ENCODE results near the gene FBXW7.

The FBXW7 gene

DNA sequence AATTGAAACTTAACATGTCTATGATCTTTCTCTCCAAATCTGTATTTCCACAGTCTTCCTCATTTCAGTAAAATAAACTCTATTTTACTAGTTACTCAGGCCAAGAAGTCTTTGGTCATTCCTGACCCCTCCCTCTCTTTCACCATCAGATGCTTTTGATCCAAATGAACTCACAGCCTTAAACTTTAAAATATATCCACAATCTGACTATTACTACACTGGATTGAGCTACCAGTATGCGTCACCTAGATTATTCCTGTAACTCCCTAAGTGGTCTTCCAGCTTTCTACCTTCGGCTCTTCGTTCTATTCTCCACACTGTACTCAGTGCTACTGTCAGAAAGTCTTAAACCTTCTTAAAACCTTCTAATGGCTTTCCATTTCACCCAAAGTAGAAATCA is 195.1 kb downstream of the FBXW7 start:
- Histone ChIP-seq H3K4me3 (ENCODE audit: low read depth in 1 of 2, low read length in 2 of 2) (no peak overlapping the region), H3K36me3 (ENCODE audit: insufficient read depth, low read length) (peaks cover 4% of the 10 kb centered on the region), H3K27ac (ENCODE audit: low read depth, low read length) (no peak overlapping the region), H3K9ac (ENCODE audit: low read length) (no peak overlapping the region), H3K9me3 (ENCODE audit: low read length) (no peaks in the 10 kb centered on the region), H3K27me3 (ENCODE audit: control insufficient read depth in 1 of 2, insufficient read depth in 2 of 2, low read length in 2 of 2) (no peaks in the 10 kb centered on the region), H3K4me1 (ENCODE audit: insufficient read depth, low read length) (no peaks in the 10 kb centered on the region)

DNA sequence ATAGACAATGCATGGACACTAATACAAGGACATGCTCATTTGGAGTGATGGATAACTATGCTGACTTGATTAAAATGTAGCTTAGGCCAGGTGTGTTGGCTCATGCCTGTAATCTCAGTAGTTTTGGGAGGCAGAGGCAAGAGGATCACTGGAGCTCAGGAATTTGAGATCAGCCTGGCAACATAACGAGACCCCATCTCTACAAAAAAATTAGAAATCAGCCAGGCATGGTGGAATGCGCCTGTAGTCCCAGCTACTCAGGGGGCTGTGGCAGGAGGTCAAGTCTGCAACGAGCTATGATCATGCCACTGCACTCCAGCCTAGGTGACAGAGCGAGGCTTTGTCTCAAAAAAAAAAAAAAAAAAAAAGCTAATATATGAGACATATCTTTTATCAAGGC is 196.3 kb downstream of the FBXW7 start:
- H3K9me3 ChIP-seq (ENCODE audit: low read length): no peaks in the 10 kb centered on the region
- H3K9ac ChIP-seq (ENCODE audit: low read length): no peak overlapping the region
- no peaks in the 10 kb centered on the region for H3K4me1 ChIP-seq (ENCODE audit: insufficient read depth, low read length)
- no peak overlapping the region for H3K27ac ChIP-seq (ENCODE audit: low read depth, low read length)
- H3K4me3 ChIP-seq (ENCODE audit: low read depth in 1 of 2, low read length in 2 of 2): no peak overlapping the region
- H3K36me3 ChIP-seq (ENCODE audit: insufficient read depth, low read length): peaks cover 4% of the 10 kb centered on the region
- no peaks in the 10 kb centered on the region for H3K27me3 ChIP-seq (ENCODE audit: control insufficient read depth in 1 of 2, insufficient read depth in 2 of 2, low read length in 2 of 2)

DNA sequence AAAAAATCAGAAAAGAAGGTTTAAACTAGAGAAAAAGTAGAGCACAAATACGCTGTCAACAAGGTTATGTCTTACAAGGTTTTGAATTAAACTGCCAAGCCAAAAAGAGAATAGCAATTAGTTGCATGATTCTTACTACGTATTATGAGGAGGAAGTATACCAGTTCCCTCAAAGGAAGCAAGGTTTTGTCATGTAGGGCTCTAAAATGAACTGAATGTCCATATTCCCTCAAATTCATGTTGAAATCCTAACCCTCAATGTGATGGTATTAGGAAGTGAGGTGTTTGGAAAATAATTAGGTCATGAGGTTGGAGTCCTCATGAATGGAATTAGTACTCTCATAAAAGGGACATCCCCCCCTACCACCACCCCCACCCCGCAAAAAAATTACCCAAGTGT is 201.0 kb downstream of the FBXW7 start:
- H3K36me3 ChIP-seq (ENCODE audit: insufficient read depth, low read length): peaks cover 4% of the 10 kb centered on the region
- no peaks in the 10 kb centered on the region for H3K9me3 ChIP-seq (ENCODE audit: low read length)
- H3K4me1 ChIP-seq (ENCODE audit: insufficient read depth, low read length): no peaks in the 10 kb centered on the region
- H3K4me3 ChIP-seq (ENCODE audit: low read depth in 1 of 2, low read length in 2 of 2): no peak overlapping the region
- H3K9ac ChIP-seq (ENCODE audit: low read length): no peak overlapping the region
- H3K27ac ChIP-seq (ENCODE audit: low read depth, low read length): no peak overlapping the region
- no peaks in the 10 kb centered on the region for H3K27me3 ChIP-seq (ENCODE audit: control insufficient read depth in 1 of 2, insufficient read depth in 2 of 2, low read length in 2 of 2)

DNA sequence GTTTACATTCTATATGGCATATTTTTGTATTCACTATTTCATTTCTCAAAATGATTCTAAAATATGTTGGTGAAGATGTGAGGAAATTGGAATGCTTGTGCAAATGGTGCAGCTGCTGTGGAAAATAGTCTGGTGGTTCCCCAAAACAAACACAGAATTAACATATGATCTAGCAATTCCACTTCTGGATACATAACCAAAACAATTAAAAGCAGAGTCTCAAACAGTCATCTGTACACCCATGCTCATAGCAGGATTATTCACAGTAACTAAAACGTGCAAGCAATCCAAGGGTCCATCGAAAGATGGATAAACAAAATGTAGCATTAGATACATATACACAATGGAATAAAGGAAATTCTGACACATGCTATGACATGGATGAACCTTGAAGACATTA is 204.8 kb downstream of the FBXW7 start:
- no peak overlapping the region for H3K9ac ChIP-seq (ENCODE audit: low read length)
- H3K27me3 ChIP-seq (ENCODE audit: control insufficient read depth in 1 of 2, insufficient read depth in 2 of 2, low read length in 2 of 2): no peaks in the 10 kb centered on the region
- no peak overlapping the region for H3K27ac ChIP-seq (ENCODE audit: low read depth, low read length)
- H3K4me1 ChIP-seq (ENCODE audit: insufficient read depth, low read length): no peaks in the 10 kb centered on the region
- no peak overlapping the region for H3K4me3 ChIP-seq (ENCODE audit: low read depth in 1 of 2, low read length in 2 of 2)
- peaks cover 13% of the 10 kb centered on the region for H3K36me3 ChIP-seq (ENCODE audit: insufficient read depth, low read length)
- no peaks in the 10 kb centered on the region for H3K9me3 ChIP-seq (ENCODE audit: low read length)

DNA sequence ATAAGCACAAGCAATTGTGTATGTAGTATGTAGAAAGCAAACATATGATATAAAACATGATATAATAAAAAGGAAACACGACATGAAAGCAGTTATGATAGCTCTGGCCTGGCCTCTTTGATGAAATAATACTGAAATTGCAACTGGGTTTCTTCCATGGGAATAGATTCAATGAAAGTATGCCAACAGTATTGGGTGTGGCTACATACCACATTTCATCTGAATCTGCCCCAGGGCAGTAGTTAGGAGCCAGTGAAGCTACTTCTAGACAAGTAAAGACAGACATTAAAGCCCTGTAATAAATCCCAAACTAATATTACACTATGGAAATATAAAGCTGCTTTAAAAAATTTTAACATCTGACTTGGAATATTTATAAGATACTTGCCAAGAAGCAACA is 207.3 kb downstream of the FBXW7 start:
- H3K9me3 ChIP-seq (ENCODE audit: low read length): no peaks in the 10 kb centered on the region
- H3K4me1 ChIP-seq (ENCODE audit: insufficient read depth, low read length): no peaks in the 10 kb centered on the region
- no peak overlapping the region for H3K4me3 ChIP-seq (ENCODE audit: low read depth in 1 of 2, low read length in 2 of 2)
- no peak overlapping the region for H3K9ac ChIP-seq (ENCODE audit: low read length)
- H3K27me3 ChIP-seq (ENCODE audit: control insufficient read depth in 1 of 2, insufficient read depth in 2 of 2, low read length in 2 of 2): no peaks in the 10 kb centered on the region
- peaks cover 22% of the 10 kb centered on the region for H3K36me3 ChIP-seq (ENCODE audit: insufficient read depth, low read length)
- no peak overlapping the region for H3K27ac ChIP-seq (ENCODE audit: low read depth, low read length)

DNA sequence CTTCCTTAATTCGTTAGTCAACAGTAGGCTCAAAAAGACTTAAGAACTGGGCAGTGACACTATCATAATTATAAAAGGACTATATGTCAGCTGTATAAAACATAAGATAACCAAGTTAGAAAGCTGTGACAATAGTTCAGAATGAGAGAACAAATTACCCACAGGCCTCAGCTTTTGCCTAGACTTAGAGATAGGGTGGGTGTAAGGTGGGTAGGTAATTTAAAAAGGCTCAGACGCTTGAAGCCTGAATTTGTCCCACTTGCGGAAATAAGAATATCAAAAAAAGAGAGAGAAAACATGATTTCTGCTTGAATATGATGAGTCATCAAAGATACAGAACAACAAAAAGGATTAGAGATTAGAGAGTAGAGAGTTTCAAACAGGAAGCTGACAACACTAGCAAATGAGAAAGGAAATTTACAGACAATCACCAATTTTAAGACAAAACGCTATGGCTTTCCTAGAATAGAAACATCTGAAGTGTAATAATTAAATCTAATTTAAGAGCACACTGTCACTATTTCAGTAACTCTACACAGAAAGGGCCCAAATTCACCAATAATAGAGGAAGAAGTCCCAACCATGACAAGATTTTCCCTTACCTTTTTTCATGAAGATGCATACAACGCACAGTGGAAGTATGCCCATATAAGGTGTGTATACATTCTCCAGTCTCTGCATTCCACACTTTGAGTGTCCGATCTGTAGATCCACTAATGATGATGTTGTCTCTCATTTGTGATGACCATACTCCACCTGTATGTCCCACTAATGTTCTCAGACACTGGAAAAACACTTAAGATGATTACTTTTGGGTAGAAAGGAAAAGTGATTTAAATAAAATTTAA is 208.1 kb downstream of the FBXW7 start:
- no peaks in the 10 kb centered on the region for H3K9me3 ChIP-seq (ENCODE audit: low read length)
- no peak overlapping the region for H3K27ac ChIP-seq (ENCODE audit: low read depth, low read length)
- H3K9ac ChIP-seq (ENCODE audit: low read length): no peak overlapping the region
- peaks cover 26% of the 10 kb centered on the region for H3K36me3 ChIP-seq (ENCODE audit: insufficient read depth, low read length)
- no peaks in the 10 kb centered on the region for H3K4me1 ChIP-seq (ENCODE audit: insufficient read depth, low read length)
- no peaks in the 10 kb centered on the region for H3K27me3 ChIP-seq (ENCODE audit: control insufficient read depth in 1 of 2, insufficient read depth in 2 of 2, low read length in 2 of 2)
- H3K4me3 ChIP-seq (ENCODE audit: low read depth in 1 of 2, low read length in 2 of 2): no peak overlapping the region

DNA sequence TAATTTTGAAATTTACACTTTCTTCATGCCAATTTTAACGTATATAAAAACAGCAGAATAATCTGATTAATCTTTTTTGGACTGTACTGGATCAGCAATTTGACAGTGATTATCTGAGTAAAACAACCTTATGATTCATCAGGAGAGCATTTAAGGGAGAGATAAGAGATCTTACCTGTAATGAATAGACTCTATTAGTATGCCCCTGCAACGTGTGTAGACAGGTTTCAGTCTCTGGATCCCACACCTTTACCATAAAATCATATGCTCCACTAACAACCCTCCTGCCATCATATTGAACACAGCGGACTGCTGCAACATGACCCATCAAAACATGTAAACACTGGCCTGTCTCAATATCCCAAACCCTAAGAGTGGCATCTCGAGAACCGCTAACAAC is 210.1 kb downstream of the FBXW7 start:
- no peak overlapping the region for H3K9ac ChIP-seq (ENCODE audit: low read length)
- H3K4me1 ChIP-seq (ENCODE audit: insufficient read depth, low read length): no peaks in the 10 kb centered on the region
- H3K36me3 ChIP-seq (ENCODE audit: insufficient read depth, low read length): peaks cover 33% of the 10 kb centered on the region
- H3K27ac ChIP-seq (ENCODE audit: low read depth, low read length): no peak overlapping the region
- H3K27me3 ChIP-seq (ENCODE audit: control insufficient read depth in 1 of 2, insufficient read depth in 2 of 2, low read length in 2 of 2): no peaks in the 10 kb centered on the region
- no peaks in the 10 kb centered on the region for H3K9me3 ChIP-seq (ENCODE audit: low read length)
- no peak overlapping the region for H3K4me3 ChIP-seq (ENCODE audit: low read depth in 1 of 2, low read length in 2 of 2)

DNA sequence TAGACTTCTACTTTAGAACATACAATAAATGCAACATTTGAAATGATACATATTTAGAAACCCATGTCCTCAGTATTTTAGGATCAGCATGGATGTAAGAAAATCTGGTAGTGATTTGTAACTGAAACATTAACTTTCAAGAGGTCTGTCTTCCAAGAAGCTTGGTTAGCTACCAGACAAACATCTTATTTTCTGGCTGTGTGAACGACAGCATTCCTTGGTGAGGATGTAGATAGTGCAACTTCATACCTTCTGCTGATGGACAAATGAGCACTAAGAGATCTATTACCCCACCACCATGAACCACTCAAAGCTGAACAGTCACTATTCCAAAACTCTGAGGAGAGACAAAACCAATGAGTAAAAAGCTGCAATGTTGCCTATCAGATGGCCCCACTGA is 212.7 kb downstream of the FBXW7 start:
- Histone ChIP-seq H3K4me3 (ENCODE audit: low read depth in 1 of 2, low read length in 2 of 2) (no peak overlapping the region), H3K4me1 (ENCODE audit: insufficient read depth, low read length) (no peaks in the 10 kb centered on the region), H3K36me3 (ENCODE audit: insufficient read depth, low read length) (peaks cover 32% of the 10 kb centered on the region), H3K9ac (ENCODE audit: low read length) (no peak overlapping the region), H3K27ac (ENCODE audit: low read depth, low read length) (no peak overlapping the region), H3K27me3 (ENCODE audit: control insufficient read depth in 1 of 2, insufficient read depth in 2 of 2, low read length in 2 of 2) (no peaks in the 10 kb centered on the region), H3K9me3 (ENCODE audit: low read length) (no peaks in the 10 kb centered on the region)

DNA sequence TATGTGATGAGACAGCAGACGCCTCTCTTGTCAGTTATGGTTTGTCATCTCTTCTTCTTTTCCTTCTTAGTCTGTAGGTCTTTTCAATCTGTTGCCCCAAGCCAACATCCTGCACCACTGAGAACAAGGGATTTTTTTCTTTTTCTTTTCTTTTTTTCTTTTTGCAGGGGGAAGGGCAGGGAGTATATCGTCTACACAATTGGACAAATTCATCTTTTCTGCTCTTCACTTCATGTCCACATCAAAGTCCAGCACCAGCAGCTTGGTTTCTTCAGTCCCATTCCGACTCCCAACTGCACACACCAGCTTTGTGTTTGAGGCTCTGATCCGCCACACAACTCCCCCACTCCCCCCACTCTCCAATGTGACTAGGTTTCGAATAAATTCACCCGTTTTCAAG is 213.2 kb downstream of the FBXW7 start:
- H3K27ac ChIP-seq (ENCODE audit: low read depth, low read length): no peak overlapping the region
- H3K4me1 ChIP-seq (ENCODE audit: insufficient read depth, low read length): no peaks in the 10 kb centered on the region
- no peak overlapping the region for H3K9ac ChIP-seq (ENCODE audit: low read length)
- H3K27me3 ChIP-seq (ENCODE audit: control insufficient read depth in 1 of 2, insufficient read depth in 2 of 2, low read length in 2 of 2): no peaks in the 10 kb centered on the region
- H3K36me3 ChIP-seq (ENCODE audit: insufficient read depth, low read length): peaks cover 26% of the 10 kb centered on the region
- H3K9me3 ChIP-seq (ENCODE audit: low read length): no peaks in the 10 kb centered on the region
- no peak overlapping the region for H3K4me3 ChIP-seq (ENCODE audit: low read depth in 1 of 2, low read length in 2 of 2)

DNA sequence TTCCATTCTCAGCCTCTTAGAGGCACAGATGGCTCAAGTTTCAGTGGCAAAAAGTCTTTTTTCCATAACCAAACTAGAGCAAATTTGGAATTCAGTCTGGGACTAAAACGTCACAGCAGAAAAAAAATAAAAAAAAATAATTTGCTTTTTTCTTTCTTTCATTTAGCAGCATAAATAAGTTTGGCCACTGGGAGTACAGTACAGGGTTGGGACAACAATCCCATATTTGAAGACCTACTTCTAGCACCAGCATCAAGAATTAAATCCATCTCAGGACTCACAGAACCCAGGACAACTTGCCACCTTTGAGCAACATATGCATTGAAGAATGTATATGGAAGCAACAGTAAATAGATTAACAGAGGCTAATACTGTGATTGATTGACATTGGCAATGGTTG is 214.0 kb downstream of the FBXW7 start:
- Histone ChIP-seq H3K36me3 (ENCODE audit: insufficient read depth, low read length) (peaks cover 20% of the 10 kb centered on the region), H3K27ac (ENCODE audit: low read depth, low read length) (no peak overlapping the region), H3K9ac (ENCODE audit: low read length) (no peak overlapping the region), H3K4me3 (ENCODE audit: low read depth in 1 of 2, low read length in 2 of 2) (no peak overlapping the region), H3K27me3 (ENCODE audit: control insufficient read depth in 1 of 2, insufficient read depth in 2 of 2, low read length in 2 of 2) (no peaks in the 10 kb centered on the region), H3K9me3 (ENCODE audit: low read length) (no peaks in the 10 kb centered on the region), H3K4me1 (ENCODE audit: insufficient read depth, low read length) (peaks cover 5% of the 10 kb centered on the region)

DNA sequence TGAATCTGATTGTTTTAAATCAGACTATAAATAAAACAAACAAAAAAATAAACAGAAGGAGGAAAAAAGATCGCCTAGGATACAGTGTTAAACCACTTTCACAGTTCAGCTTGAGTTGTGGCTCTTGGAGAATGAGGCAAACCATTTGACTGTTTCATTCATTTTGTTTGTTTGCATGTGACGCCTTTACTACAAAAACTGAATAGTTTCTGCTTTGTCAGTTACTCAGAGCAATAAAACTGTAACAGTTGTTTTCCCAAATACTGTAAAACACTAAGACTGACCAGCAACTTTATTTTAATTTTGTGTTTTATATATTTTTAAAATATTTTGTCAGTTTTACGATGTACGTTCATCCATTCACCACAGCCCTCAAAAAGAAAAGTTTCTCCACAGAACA is 214.5 kb downstream of the FBXW7 start:
- no peak overlapping the region for H3K4me3 ChIP-seq (ENCODE audit: low read depth in 1 of 2, low read length in 2 of 2)
- H3K36me3 ChIP-seq (ENCODE audit: insufficient read depth, low read length): peaks cover 20% of the 10 kb centered on the region
- H3K9ac ChIP-seq (ENCODE audit: low read length): no peak overlapping the region
- peaks cover 10% of the 10 kb centered on the region for H3K4me1 ChIP-seq (ENCODE audit: insufficient read depth, low read length)
- H3K9me3 ChIP-seq (ENCODE audit: low read length): no peaks in the 10 kb centered on the region
- H3K27me3 ChIP-seq (ENCODE audit: control insufficient read depth in 1 of 2, insufficient read depth in 2 of 2, low read length in 2 of 2): no peaks in the 10 kb centered on the region
- no peak overlapping the region for H3K27ac ChIP-seq (ENCODE audit: low read depth, low read length)

DNA sequence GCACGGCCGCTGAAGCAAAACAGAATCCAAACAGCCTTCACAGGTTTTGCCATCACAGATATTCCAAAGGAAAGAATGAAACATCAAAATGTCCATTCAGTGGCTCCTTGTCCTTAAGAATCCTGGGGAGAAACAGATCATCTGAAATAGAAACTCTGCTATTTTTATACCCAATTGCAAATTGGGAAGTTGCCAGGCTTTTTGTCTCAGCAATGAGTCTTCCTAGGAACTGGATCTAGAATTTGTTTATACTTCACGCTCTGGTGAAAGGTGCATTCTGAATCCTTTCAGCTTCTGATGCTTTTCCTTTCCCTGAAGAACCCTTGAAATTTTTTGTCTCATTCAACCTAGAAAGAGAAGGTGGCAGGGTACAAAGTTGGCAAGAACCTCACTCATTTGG is 218.9 kb downstream of the FBXW7 start:
- Histone ChIP-seq H3K4me1 (ENCODE audit: insufficient read depth, low read length) (peaks cover 11% of the 10 kb centered on the region), H3K36me3 (ENCODE audit: insufficient read depth, low read length) (peaks cover 1% of the 10 kb centered on the region), H3K4me3 (ENCODE audit: low read depth in 1 of 2, low read length in 2 of 2) (no peak overlapping the region), H3K27me3 (ENCODE audit: control insufficient read depth in 1 of 2, insufficient read depth in 2 of 2, low read length in 2 of 2) (no peaks in the 10 kb centered on the region), H3K27ac (ENCODE audit: low read depth, low read length) (no peak overlapping the region), H3K9me3 (ENCODE audit: low read length) (no peaks in the 10 kb centered on the region), H3K9ac (ENCODE audit: low read length) (no peak overlapping the region)
